Heart left ventricle (tissue), 13 donors: ENCODE data around the gene SORCS2.

Experiments
- CTCF ChIP-seq, 12 donors: fragments of 200-600 bp; sonication (generic) in 4 of 12; IDR thresholded peaks; one replicate each; pipeline versions ENCODE4 v1.5.0 to v1.8.0; 2018 to 2022; ENCODE audit warnings: antibody characterized with exemption in 12 of 12, mild to moderate bottlenecking in 5 of 12
- POLR2A ChIP-seq, 2 donors: fragments of 450-650 bp; IDR thresholded peaks; one replicate each; pipeline ENCODE4 v1.6.1; 2017; ENCODE audit warnings: antibody characterized with exemption in 2 of 2, mild to moderate bottlenecking in 2 of 2, moderate library complexity in 2 of 2
- donor health status: ischemic (EF 13 %, LVEDD 7.1; RV severe dilation, severe dysfunction).
- donor health status: DM: no; HTN: yes; CAD: no.
- donor health status: DM: no; HTN: no; CAD: no.
- donor health status: ischemic (EF 25% LVEDD 6.9; RV normal size, moderate dysfunction).
- donor health status: ischemic (EF 25% LVEDD 5.7; RV mildly dilated, moderate dysfunction).
- donor health status: ischemic (EF 35%, LVEDD 5.7; RV mildly dilated, moderate dysfunction).
- donor health status: nonischemic (EF 11% LVEDD 7.7; RV severe dilation, severe dysfunction).
- donor health status: DM: yes; HTN: yes; CAD: no.
- donor health status: PGD.
- donor health status: ischemic (EF 29% LVEDD 5.4; RV normal size, mild dysfunction).
- donor health status: nonischemic (EF 23%, LVEDD 6.1; RV moderate dilation, normal function).

- TF ChIP-seq CTCF (IDR thresholded peaks at IDR 0.05) (no peak), POLR2A (IDR thresholded peaks at IDR 0.05) (no peak)
Measured at GRCh38 chr4:7338876-7339623, 146.7 kb downstream of the SORCS2 start.
